HG03095 (cell line): Measurements from ENCODE around the gene OR8D2.
"Not testable (repeated sequence)": the region's sequence is repeated elsewhere in the genome, so short reads cannot be mapped to it uniquely, and the experiment has no call there.

Experiments
- ATAC-seq: cut with Tn5 transposase; IDR thresholded peaks from one replicate; pipeline ENCODE4 v1.9.1; 2021; ENCODE audit warnings: moderate library complexity; ENCODE audit not compliant: unreplicated experiment

The OR8D2 gene

DNA sequence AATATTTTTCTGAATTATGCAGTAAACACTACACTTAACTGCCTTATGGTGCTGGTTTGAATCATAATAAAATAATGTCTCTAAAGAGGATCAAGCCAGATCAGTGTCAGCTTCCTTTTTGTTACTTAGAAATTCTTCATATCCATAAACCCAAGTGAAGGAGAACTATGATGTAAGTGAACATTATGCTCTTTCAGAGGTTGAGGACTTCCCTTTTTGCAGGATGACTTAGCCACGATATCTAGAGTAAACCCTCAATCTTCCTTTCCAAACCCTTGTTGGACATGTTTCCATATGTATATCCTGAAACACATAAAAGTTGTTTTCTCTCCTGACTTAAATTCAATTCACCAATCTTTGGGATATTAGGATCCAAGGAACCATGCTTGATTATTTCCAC is 25.3 kb downstream of the OR8D2 start:
- no peak for ATAC-seq

DNA sequence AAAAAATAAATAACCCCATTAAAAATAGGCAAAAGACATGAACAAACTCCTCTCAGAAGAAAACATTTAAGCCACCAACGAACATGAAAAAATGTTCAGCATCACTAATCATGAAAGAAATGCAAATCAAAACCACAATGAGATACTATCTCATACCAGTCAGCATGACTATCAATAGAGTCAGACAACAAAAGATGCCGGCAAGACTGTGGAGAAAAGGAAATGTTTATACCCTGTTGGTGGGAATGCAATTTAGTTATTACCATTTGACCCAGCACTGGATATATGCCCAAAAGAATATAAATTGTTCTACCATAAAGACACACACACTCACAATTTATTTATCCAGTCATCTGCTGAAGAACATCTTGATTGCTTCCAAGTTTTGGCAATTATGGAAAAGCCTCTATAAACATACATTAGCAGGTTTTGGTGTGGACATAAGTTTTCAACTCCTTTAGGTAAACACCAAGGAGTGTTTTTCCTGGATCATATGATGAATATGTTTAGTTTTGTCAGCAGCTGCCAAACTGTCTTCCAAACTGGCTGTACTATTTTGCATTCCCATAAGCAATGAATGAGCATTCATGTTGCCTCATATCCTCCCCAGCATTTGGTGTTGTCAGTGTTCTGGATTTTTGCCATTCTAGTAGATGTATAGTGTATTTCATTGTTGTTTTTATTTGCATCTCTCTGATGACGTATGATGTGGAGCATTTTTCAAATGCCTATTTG is 34.2 kb downstream of the OR8D2 start:
- no peak for ATAC-seq

- ATAC-seq: no peak
Observed at GRCh38 chr11:124278261-124278660, 41.7 kb downstream of the OR8D2 start.

GRCh38 chr11:124277804-124278203 is 42.2 kb downstream of the OR8D2 start:
- no peak for ATAC-seq

DNA sequence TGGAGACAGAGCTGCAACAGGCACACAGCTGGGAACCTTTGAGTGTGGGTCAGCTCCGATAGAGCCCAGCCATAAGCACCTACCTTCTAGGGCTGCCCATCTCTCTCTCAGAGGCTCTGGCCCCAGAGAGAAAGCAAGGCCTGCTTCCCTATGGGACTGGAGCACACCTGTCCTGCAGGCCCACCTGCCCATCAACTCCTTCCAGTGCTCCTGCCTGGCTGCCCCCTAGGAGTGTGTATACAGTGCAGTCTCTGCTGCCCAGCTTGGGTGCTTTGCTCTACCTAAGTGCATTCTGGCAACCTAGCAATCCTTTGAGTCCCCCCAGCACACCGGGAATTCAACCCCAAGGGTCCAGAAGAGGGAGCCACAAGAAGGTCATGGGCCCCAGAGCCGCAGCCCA is 42.8 kb downstream of the OR8D2 start:
- no peak for ATAC-seq

- no peak for ATAC-seq
Observed at GRCh38 chr11:124276081-124276480, 43.9 kb downstream of the OR8D2 start.

GRCh38 chr11:124274000-124274399 is 46.0 kb downstream of the OR8D2 start:
- ATAC-seq: no peak

DNA sequence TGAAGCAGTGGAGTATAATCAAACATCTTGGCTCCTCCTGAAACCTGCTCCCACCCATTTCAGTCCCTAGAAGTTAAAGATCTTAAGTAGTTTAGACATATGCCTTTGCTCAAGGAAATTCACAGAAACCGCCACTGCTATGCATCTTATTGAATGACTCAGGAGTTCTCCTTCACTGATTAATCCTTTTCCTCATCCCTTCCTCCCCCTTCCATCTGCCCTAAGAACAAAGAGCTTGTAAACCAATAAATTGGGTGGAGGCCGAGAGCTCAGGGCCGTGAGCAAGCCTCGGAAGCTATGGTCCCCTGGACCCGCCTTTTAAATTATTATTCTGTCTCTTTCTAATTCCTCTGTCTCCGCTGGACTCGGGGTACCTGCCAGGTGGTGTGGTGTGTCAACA is 49.1 kb downstream of the OR8D2 start:
- not testable (repeated sequence) for ATAC-seq
